Hematopoietic multipotent progenitor cell treated with erythropoietin and hydrocortisone succinate and interleukin-3 and kit ligand, for 15 days (in vitro differentiated cells): ENCODE data around the gene ABCA13.
"Not testable (repeated sequence)": the region's sequence is repeated elsewhere in the genome, so short reads cannot be mapped to it uniquely, and the experiment has no call there.

Source experiments
- DNase-seq: peaks from one replicate; pipeline ENCODE4 v3.0.0-alpha.2; 2015; ENCODE audit warnings: low spot score

ABCA13 gene

GRCh38 chr7:48171202-48171601 lies at the start of gene ABCA13:
Gene ABCA13, plus strand, starts transcription at chr7:48171458. Its CDS starts 26 bp downstream, at chr7:48171484.
- DNase-seq: no peak

- no peak for DNase-seq
These were observed 45.2 kb upstream of the ABCA13 start for GRCh38 chr7:48126037-48126436.

- DNase-seq: no peak
These were observed 40.6 kb upstream of the ABCA13 start for GRCh38 chr7:48130658-48131108.

GRCh38 chr7:48132792-48133191 lies 38.5 kb upstream of the ABCA13 start:
- no peak for DNase-seq

GRCh38 chr7:48139459-48139858 lies 31.8 kb upstream of the ABCA13 start:
- no peak for DNase-seq

- no peak for DNase-seq
These were observed 31.1 kb upstream of the ABCA13 start for GRCh38 chr7:48140001-48140681.

GRCh38 chr7:48141521-48141920 lies 29.7 kb upstream of the ABCA13 start:
- no peak for DNase-seq

GRCh38 chr7:48144291-48144768 lies 26.9 kb upstream of the ABCA13 start:
- no peak for DNase-seq

- DNase-seq: no peak
These were observed 24.1 kb upstream of the ABCA13 start for GRCh38 chr7:48147078-48147591.

- DNase-seq: not testable (repeated sequence)
These were observed 23.6 kb upstream of the ABCA13 start for GRCh38 chr7:48147690-48148089.

GRCh38 chr7:48148311-48148710 lies 22.9 kb upstream of the ABCA13 start:
- no peak for DNase-seq

GRCh38 chr7:48149058-48149457 lies 22.2 kb upstream of the ABCA13 start:
- no peak for DNase-seq

GRCh38 chr7:48150086-48150485 lies 21.2 kb upstream of the ABCA13 start:
- no peak for DNase-seq

GRCh38 chr7:48154792-48155413 lies 16.4 kb upstream of the ABCA13 start:
- DNase-seq: no peak

- no peak for DNase-seq
These were observed 12.9 kb upstream of the ABCA13 start for GRCh38 chr7:48158404-48158803.

- no peak for DNase-seq
These were observed 9.7 kb upstream of the ABCA13 start for GRCh38 chr7:48161407-48162125.

GRCh38 chr7:48165157-48165556 lies 6.1 kb upstream of the ABCA13 start:
- no peak for DNase-seq

- DNase-seq: no peak
These were observed 3.1 kb upstream of the ABCA13 start for GRCh38 chr7:48168159-48168558.

- no peak for DNase-seq
These were observed 752 bp upstream of the ABCA13 start for GRCh38 chr7:48170506-48170905.

GRCh38 chr7:48173313-48173712 lies 2.1 kb downstream of the ABCA13 start:
- DNase-seq: no peak

- DNase-seq: no peak
These were observed 2.6 kb downstream of the ABCA13 start for GRCh38 chr7:48173756-48174382.

GRCh38 chr7:48175019-48175418 lies 3.8 kb downstream of the ABCA13 start:
- no peak for DNase-seq
